Motor neuron (in vitro differentiated cells): ENCODE measurements around the gene TMCO2. TPM values are rescaled to one million over a fixed set of nuclear protein-coding genes. Genes with fewer than 3 reads are reported as not detected.

Source experiments
- ATAC-seq, 8 experiments: fragments of 200-7000 bp; cut with Tn5 transposase; replicated peaks in 6 of 8; 2 replicates each; pipeline ENCODE4 v1.8.0; 2021; ENCODE audit warnings: mild to moderate bottlenecking in 8 of 8, moderate library complexity in 8 of 8
- H3K27ac ChIP-seq, 2 donors: fragments of 250-450 bp; sonication (Bioruptor Pico); 2 replicates each; pipeline ENCODE4 v1.9.0; 2021; ENCODE audit warnings: antibody characterized with exemption in 2 of 2, mild to moderate bottlenecking in 2 of 2, moderate library complexity in 1 of 2
- H3K4me1 ChIP-seq, 2 donors: fragments of 250-450 bp; sonication (Bioruptor Pico); replicated peaks in 1 of 2; 2 replicates each; pipeline ENCODE4 v1.6.1; 2021; ENCODE audit warnings: antibody characterized with exemption in 2 of 2, mild to moderate bottlenecking in 2 of 2, moderate library complexity in 1 of 2
- H3K4me3 ChIP-seq, 5 donors: fragments of 250-450 bp; sonication (Bioruptor Pico); 2 replicates each; pipeline ENCODE4 v1.9.0; 2021; ENCODE audit warnings: antibody characterized with exemption in 5 of 5, mild to moderate bottlenecking in 5 of 5, moderate library complexity in 4 of 5
- WGBS, 10 experiments: fragments of 450-650 bp; shearing (Covaris generic); methylation state at CpG; one replicate each; pipeline ENCODE4 v1.0.0; 2022; 5-methylcytosine and 5-hydroxymethylcytosine counted together
- in situ Hi-C, 9 experiments: fragments of 400-800 bp; cut with MboI; loops; one replicate each; pipeline ENCODE4 v1.15.0; 2021; ENCODE audit warnings: low sequenced_read_pairs in 9 of 9, low pct_unique_long_range_greater_than_20kb in 2 of 9; ENCODE audit not compliant: unreplicated experiment in 9 of 9
- total RNA-seq, 8 experiments: library from RNA; unstranded; fragments of 300-600 nt; gene quantifications; 2 replicates each; pipeline versions ENCODE4 v1.2.3 to v1.2.4, GENCODE V29; 2022

Gene TMCO2
- total RNA-seq, 8 experiments from 2014 or later = 0.33 TPM; not detected in 7

DNA sequence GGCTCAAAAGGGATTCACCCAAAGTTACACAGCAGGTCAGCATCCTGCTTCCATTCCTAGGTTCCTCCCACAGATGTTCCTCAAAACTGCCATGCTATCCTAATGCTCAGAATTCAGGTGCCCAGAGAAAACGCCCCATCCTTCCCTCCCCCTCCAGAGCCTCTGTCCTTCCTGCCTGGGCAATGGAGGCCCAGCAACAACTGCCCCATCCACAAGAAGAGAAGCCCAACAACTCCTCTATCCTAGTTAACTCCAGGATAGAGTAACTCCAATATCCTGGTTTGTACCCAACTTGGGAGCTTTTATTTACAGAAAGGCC lies 52.5 kb downstream of the TMCO2 start:
- Histone ChIP-seq H3K4me1 (no peaks in the 10 kb centered on the region), H3K27ac (no peak overlapping the region), H3K4me3 (no peak overlapping the region)
- WGBS, 10 experiments = 80 to 83% (median 82%) methylated on average over 1 of the region's 1 CpG; no CpG with 5 or more reads in 7 of the 10 experiments
- in situ Hi-C loops = loop anchor here in 1 of 9 experiments (25.0 kb wide), 1 partner anchor 163 kb away; no protein-coding TSS in a partner anchor
- no peak for ATAC-seq

- ATAC-seq = peak in 1 of 8 experiments; percentile 38
- H3K4me3 ChIP-seq = no peak overlapping the region
- WGBS, 10 experiments = 37 to 98% (median 87%) methylated on average over 2 to 7 of the region's 9 CpGs; no CpG with 5 or more reads in 5 of the 10 experiments
- in situ Hi-C loops = loop anchor here in 1 of 9 experiments (25.0 kb wide), 1 partner anchor 163 kb away; no protein-coding TSS in a partner anchor
- no peaks in the 10 kb centered on the region for H3K4me1 ChIP-seq
- no peak overlapping the region for H3K27ac ChIP-seq
These were observed 52.9 kb downstream of the TMCO2 start for GRCh38 chr1:40300651-40301050.

DNA sequence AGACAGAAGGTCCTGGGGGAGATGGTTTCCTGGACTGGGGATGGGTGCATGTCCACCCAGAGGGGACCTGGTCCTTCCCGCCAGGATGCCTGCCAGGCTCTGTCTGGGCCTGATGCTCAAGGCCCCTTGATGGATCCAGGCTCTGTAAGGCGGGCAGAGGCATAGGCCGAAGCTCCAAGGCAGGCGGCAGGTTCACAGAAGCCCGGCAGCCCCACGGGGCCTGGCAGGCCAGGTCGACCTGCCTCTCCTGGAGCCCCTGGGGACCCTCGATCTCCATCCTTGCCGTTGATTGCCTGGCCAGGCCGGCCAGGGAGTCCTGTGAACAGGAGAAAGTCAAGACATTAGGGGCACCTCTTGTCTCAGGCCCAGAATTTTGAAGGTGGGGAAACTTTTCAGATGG lies 53.3 kb downstream of the TMCO2 start:
- in situ Hi-C loops = loop anchor here in 1 of 9 experiments (25.0 kb wide), 1 partner anchor 164 kb away; no protein-coding TSS in a partner anchor
- ATAC-seq = no peak

More for the DNA sequence above, 53.3 kb downstream of the TMCO2 start:
- 60 to 82% (median 75%) methylated on average over 2 to 5 of the region's 10 CpGs; no CpG with 5 or more reads in 5 of the 10 experiments for WGBS, 10 experiments
- no peaks in the 10 kb centered on the region for H3K4me1 ChIP-seq
- H3K27ac ChIP-seq = no peak overlapping the region
- H3K4me3 ChIP-seq = no peak overlapping the region

Other genes with a start within 250 kb of the TMCO2 start
- gene CAP1, start 207.2 kb upstream of the TMCO2 start, total RNA-seq = 100 to 1,000 TPM; 120 to 220 (median 158) TPM
- 100 to 1,000 TPM in 2 of 8 experiments, 10 to 100 TPM in 6; 46.3 to 106 (median 65.8) TPM for gene PPT1, start 150.7 kb upstream of the TMCO2 start, total RNA-seq
- 10 to 100 TPM in 7 of 8 experiments, 1 to 10 TPM in 1; 8.8 to 61.1 (median 31.2) TPM for gene RLF, start 86.5 kb upstream of the TMCO2 start, total RNA-seq
- 10 to 100 TPM; 20.6 to 58.0 (median 40.7) TPM for gene ZMPSTE24, start 10.3 kb downstream of the TMCO2 start, total RNA-seq
- gene COL9A2, start 69.3 kb downstream of the TMCO2 start, total RNA-seq = 1 to 10 TPM in 7 of 8 experiments, under 1 TPM in 1; 0.87 to 7.1 (median 1.6) TPM
- 10 to 100 TPM in 7 of 8 experiments, 1 to 10 TPM in 1; 9.6 to 60.9 (median 35.6) TPM for gene SMAP2, start 125.8 kb downstream of the TMCO2 start, total RNA-seq
- 10 to 100 TPM in 3 of 8 experiments, 1 to 10 TPM in 5; 1.9 to 17.6 (median 8.7) TPM for gene ZFP69B, start 202.5 kb downstream of the TMCO2 start, total RNA-seq
- gene ZFP69, start 229.4 kb downstream of the TMCO2 start, total RNA-seq = 1 to 10 TPM; 4.8 to 8.5 (median 7.3) TPM